GM04504 (cell line): ENCODE measurements around the gene PHF12.

Source experiments
- DNase-seq: peaks from one replicate; pipeline ENCODE4 v3.0.0-alpha.2; 2012; ENCODE audit warnings: low read depth

The PHF12 gene

GRCh38 chr17:28857905-28858800 lies 93.2 kb downstream of the PHF12 start:
- DNase-seq, result no peak

- DNase-seq, result no peak
Observed at GRCh38 chr17:28856028-28856574, 95.2 kb downstream of the PHF12 start.

- no peak for DNase-seq
Observed at GRCh38 chr17:28855336-28855679, 96.0 kb downstream of the PHF12 start.
